PC-3 (cell line): ENCODE results near the gene ALCAM. TPM values are rescaled to one million over a fixed set of nuclear protein-coding genes. Genes with fewer than 3 reads are reported as not detected.

Experiments used
- ATAC-seq: fragments of 200-7000 bp; cut with Tn5 transposase; 2 replicates; pipeline ENCODE4 v1.9.1; 2020; ENCODE audit warnings: mild to moderate bottlenecking, moderate library complexity
- BruUV-seq: library from RNA; stranded (reverse); fragments of 400-500 nt; replicated peaks from 2 replicates; lab custom pipeline; 2021; lab: Mats Ljungman, UMichigan
- CTCF ChIA-PET: fragments of 300-600 bp; sonication (Branson Sonifier 250); formaldehyde crosslinking; loops from one replicate; lab custom pipeline; 2022; ENCODE audit warnings: antibody characterized with exemption; lab: Charles Lee
- POLR2A ChIA-PET: fragments of 300-600 bp; sonication (Branson Sonifier 250); formaldehyde crosslinking; loops from one replicate; lab custom pipeline; 2022; ENCODE audit warnings: antibody characterized with exemption; ENCODE audit not compliant: unreplicated experiment; lab: Charles Lee
- DNase-seq: peaks from one replicate; pipeline ENCODE4 v3.0.0-alpha.2; 2015
- H2AFZ ChIP-seq: fragments of 300-600 bp; sonication (generic); 2 replicates; pipeline ENCODE4 v1.6.0; 2016; ENCODE audit warnings: antibody characterized with exemption, low read length
- H3F3A ChIP-seq: fragments of 300-600 bp; sonication (generic); one replicate; pipeline ENCODE4 v1.6.0; 2017; ENCODE audit warnings: antibody characterized with exemption, low read length, control low read depth, mild to moderate bottlenecking; ENCODE audit not compliant: unreplicated experiment
- H3K27ac ChIP-seq: fragments of 300-600 bp; sonication (generic); 2 replicates; pipeline ENCODE4 v1.5.1; 2016; ENCODE audit warnings: mild to moderate bottlenecking, low read length
- H3K27me3 ChIP-seq: fragments of 300-600 bp; sonication (generic); 2 replicates; pipeline ENCODE4 v1.6.1; 2016; ENCODE audit warnings: low read length, mixed read lengths
- H3K36me3 ChIP-seq: fragments of 300-600 bp; sonication (generic); 2 replicates; pipeline ENCODE4 v1.6.1; 2016; ENCODE audit warnings: low read depth, mixed run types, low read length, mixed read lengths
- H3K4me1 ChIP-seq: fragments of 300-600 bp; sonication (generic); 2 replicates; pipeline ENCODE4 v1.5.1; 2016; ENCODE audit warnings: low read length; ENCODE audit not compliant: insufficient read depth
- H3K4me2 ChIP-seq: fragments of 300-600 bp; sonication (generic); 2 replicates; pipeline ENCODE4 v1.6.0; 2016; ENCODE audit warnings: low read length
- H3K4me3 ChIP-seq: fragments of 300-600 bp; sonication (generic); 2 replicates; pipeline ENCODE4 v1.5.1; 2016; ENCODE audit warnings: mild to moderate bottlenecking, low read length, mixed read lengths
- H3K79me2 ChIP-seq: fragments of 300-600 bp; sonication (generic); 2 replicates; pipeline ENCODE4 v1.6.1; 2017; ENCODE audit warnings: low read length, mixed read lengths
- H3K9ac ChIP-seq: fragments of 300-600 bp; sonication (generic); 2 replicates; pipeline ENCODE4 v1.6.0; 2016; ENCODE audit warnings: mild to moderate bottlenecking, low read length
- H3K9me2 ChIP-seq: fragments of 300-600 bp; sonication (generic); replicated peaks from 2 replicates; pipeline ENCODE4 v1.6.1; 2016; ENCODE audit warnings: mixed run types, low read length, mixed read lengths
- H3K9me3 ChIP-seq: fragments of 300-600 bp; sonication (generic); 2 replicates; pipeline ENCODE4 v1.6.1; 2016; ENCODE audit warnings: low read length, mixed read lengths
- H4K20me1 ChIP-seq: fragments of 300-600 bp; sonication (generic); 2 replicates; pipeline ENCODE4 v1.6.1; 2016; ENCODE audit warnings: low read length, mixed read lengths
- EZH2 ChIP-seq: fragments of 300-600 bp; sonication (generic); IDR thresholded peaks from one replicate; pipeline ENCODE4 v1.6.1; 2017; ENCODE audit warnings: antibody characterized with exemption, mild to moderate bottlenecking, low read length; ENCODE audit not compliant: unreplicated experiment
- EZH2phosphoT487 ChIP-seq: fragments of 300-600 bp; sonication (generic); IDR thresholded peaks from 2 replicates; pipeline ENCODE4 v1.6.1; 2018; ENCODE audit warnings: mild to moderate bottlenecking, antibody characterized with exemption, low read length, borderline replicate concordance
- intact Hi-C: fragments of 100-400 bp; cut with micrococcal nuclease; formaldehyde crosslinking; loops from 2 replicates; pipeline ENCODE4 v1.9.0; 2023
- total RNA-seq: library from RNA; depleted of rRNA; stranded (reverse); fragments of >200 nt; gene quantifications from 2 replicates; pipeline ENCODE4 v1.2.3, GENCODE V29; 2014
- TF ChIP-seq, protein P1 (sequence below): fragments of 300-600 bp; sonication (generic); conservative IDR thresholded peaks from 2 replicates; pipeline ENCODE4 v1.5.1; 2017; ENCODE audit warnings: antibody characterized with exemption, low read depth, mild to moderate bottlenecking, low read length

ALCAM gene
- total RNA-seq, 1 experiment from 2014 or later, result 169 TPM

- Histone ChIP-seq H3K36me3 (no peaks in the 10 kb centered on the region), H3K9me3 (no peaks in the 10 kb centered on the region), H3K4me2 (peak overlapping the region; percentile 57), H3F3A (no peaks in the 10 kb centered on the region), H3K4me3 (no peak overlapping the region), H4K20me1 (no peaks in the 10 kb centered on the region), H3K27ac (peak overlapping the region; percentile 77), H3K79me2 (no peaks in the 10 kb centered on the region), H2AFZ (0 out of 2 replicates have a peak overlapping the region, but pooled peaks have one; percentile 19), H3K9me2 (no peaks in the 10 kb centered on the region), H3K9ac (peak overlapping the region; percentile 37), H3K4me1 (peaks cover 58% of the 10 kb centered on the region), H3K27me3 (no peaks in the 10 kb centered on the region)
- intact Hi-C loops, result loop anchor here (2.0 kb wide), 2 partner anchors 25 to 79 kb away; no protein-coding TSS in a partner anchor
- TSS peak; percentile 92 for BruUV-seq
- ATAC-seq, result peak; percentile 66
- TF ChIP-seq EZH2phosphoT487, result no peak
- no peak for TF ChIP-seq EZH2
- TF ChIP-seq, protein P1, sequence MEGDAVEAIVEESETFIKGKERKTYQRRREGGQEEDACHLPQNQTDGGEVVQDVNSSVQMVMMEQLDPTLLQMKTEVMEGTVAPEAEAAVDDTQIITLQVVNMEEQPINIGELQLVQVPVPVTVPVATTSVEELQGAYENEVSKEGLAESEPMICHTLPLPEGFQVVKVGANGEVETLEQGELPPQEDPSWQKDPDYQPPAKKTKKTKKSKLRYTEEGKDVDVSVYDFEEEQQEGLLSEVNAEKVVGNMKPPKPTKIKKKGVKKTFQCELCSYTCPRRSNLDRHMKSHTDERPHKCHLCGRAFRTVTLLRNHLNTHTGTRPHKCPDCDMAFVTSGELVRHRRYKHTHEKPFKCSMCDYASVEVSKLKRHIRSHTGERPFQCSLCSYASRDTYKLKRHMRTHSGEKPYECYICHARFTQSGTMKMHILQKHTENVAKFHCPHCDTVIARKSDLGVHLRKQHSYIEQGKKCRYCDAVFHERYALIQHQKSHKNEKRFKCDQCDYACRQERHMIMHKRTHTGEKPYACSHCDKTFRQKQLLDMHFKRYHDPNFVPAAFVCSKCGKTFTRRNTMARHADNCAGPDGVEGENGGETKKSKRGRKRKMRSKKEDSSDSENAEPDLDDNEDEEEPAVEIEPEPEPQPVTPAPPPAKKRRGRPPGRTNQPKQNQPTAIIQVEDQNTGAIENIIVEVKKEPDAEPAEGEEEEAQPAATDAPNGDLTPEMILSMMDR, result no peak
- ChIA-PET POLR2A (no interaction called here), CTCF (no interaction called here)
- DNase-seq, result peak; percentile 94
Measured at GRCh38 chr3:105353485-105354161, 13.1 kb upstream of the ALCAM start.

DNA sequence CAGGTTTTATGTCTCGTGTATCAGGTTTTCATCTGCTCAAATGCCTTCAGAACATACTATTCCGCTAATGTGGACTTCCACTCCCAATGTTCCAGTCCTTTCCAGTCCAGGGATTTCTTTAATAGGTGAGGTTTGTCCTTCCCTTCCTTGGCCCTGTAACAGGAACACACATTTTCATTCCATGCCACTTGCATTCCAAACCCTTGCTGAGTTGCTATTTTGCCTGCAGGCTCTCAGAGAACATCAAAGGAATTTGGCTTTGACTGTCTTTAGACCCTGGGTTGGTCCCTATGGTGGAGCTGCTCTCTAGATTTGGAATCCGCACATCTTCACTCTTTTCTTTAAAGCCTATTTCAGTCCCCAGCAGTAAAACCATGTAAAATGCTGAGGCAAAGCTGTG is 12.3 kb upstream of the ALCAM start:
- H3K4me3 ChIP-seq, result no peak overlapping the region
- no peaks in the 10 kb centered on the region for H3K79me2 ChIP-seq
- POLR2A ChIA-PET, result interaction anchor here (0.6 kb wide), 1 partner anchor 11 kb away, joined by 9 read pairs; no protein-coding TSS in a partner anchor
- H3K4me2 ChIP-seq, result no peak overlapping the region
- no peaks in the 10 kb centered on the region for H3F3A ChIP-seq
- BruUV-seq, result no TSS peak
- TF ChIP-seq EZH2phosphoT487, result no peak
- TF ChIP-seq EZH2, result no peak
- TF ChIP-seq, protein P1, result no peak
- intact Hi-C loops, result loop anchor here (2.0 kb wide), 1 partner anchor 26 kb away; no protein-coding TSS in a partner anchor
- H4K20me1 ChIP-seq, result no peaks in the 10 kb centered on the region
- ATAC-seq, result no peak
- peak; percentile 49 for DNase-seq
- no peak overlapping the region for H2AFZ ChIP-seq
- H3K9ac ChIP-seq, result no peak overlapping the region
- H3K27ac ChIP-seq, result peak overlapping the region; percentile 77
- H3K27me3 ChIP-seq, result no peaks in the 10 kb centered on the region
- peaks cover 66% of the 10 kb centered on the region for H3K4me1 ChIP-seq
- H3K36me3 ChIP-seq, result no peaks in the 10 kb centered on the region
- CTCF ChIA-PET, result no interaction called here
- H3K9me3 ChIP-seq, result no peaks in the 10 kb centered on the region
- H3K9me2 ChIP-seq, result no peaks in the 10 kb centered on the region
